Measurements from ENCODE around the gene SLC9C2.
"Not testable (repeated sequence)": the region's sequence is repeated elsewhere in the genome, so short reads cannot be mapped to it uniquely, and the experiment has no call there.

Gene SLC9C2

DNA sequence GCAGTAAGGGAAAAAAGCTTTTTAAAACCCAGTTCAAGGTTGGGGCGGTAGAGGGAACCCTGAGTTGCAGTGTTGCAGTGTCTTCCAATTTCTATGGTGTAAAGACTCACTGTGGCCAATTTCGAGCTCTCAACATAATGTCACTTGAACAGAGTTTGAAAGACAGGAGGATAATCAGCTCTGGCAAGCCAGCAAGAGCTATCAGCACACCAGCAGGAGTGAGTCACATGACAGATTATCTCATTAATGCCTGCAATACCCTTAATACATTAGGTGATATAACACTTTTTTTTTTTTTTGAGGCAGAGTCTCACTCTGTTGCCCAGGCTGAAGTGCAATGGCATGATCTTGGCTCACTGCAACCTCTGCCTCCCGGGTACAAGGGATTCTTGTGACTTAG, 22.8 kb downstream of the SLC9C2 start:
- DNase-seq (ENCODE audit: low spot score), result no peak

DNA sequence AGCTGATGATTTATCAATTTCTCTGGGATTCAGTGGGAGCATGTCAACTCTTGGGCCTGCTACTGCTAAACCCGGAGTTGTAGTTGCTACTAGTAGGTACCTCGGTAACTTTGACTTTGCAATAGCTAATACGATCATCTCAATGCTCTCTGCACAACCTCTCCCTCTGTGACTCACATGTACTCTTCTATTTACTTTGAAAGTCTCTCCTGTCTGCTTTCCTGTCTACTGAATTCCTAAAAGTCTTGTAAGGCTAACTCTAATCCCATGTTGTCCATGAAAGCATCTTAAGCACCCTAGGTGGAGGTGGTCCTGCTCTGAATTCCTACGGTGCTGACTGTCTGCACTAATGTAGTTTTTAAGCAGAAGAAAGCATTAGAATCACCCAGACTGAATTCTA, 29.3 kb downstream of the SLC9C2 start:
- DNase-seq (ENCODE audit: low spot score), result no peak

DNA sequence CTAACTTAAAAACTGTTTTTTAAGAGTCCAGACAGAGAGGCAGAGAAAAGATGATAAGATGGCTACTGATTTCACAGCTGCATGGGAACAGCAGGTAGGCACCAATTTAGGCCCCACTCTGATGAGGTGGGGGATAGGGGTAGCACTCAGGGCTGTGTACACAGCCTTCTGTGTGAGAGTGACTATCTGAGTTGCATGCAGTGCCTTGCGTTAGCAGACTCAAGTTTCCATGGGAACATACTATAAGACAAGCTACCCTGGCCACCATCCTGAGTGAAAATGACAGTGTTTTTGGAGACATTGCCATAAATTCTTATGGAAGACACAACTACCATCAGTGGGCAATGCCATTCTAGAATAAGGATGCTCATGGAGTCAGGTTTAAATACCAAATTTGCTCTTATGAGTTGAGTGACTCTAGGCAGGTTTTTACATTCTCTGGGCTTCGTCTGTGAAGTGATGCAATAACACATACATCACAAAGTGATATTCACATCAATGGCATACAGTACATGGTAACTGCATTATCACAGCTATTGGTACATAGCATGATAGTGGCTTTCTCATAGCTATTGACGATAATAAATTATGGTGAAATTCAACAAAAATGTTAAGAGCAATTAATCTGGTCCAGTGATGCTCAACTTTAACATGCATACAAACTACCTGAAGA, 30.5 kb downstream of the SLC9C2 start:
- no peak for DNase-seq (ENCODE audit: low spot score)

DNA sequence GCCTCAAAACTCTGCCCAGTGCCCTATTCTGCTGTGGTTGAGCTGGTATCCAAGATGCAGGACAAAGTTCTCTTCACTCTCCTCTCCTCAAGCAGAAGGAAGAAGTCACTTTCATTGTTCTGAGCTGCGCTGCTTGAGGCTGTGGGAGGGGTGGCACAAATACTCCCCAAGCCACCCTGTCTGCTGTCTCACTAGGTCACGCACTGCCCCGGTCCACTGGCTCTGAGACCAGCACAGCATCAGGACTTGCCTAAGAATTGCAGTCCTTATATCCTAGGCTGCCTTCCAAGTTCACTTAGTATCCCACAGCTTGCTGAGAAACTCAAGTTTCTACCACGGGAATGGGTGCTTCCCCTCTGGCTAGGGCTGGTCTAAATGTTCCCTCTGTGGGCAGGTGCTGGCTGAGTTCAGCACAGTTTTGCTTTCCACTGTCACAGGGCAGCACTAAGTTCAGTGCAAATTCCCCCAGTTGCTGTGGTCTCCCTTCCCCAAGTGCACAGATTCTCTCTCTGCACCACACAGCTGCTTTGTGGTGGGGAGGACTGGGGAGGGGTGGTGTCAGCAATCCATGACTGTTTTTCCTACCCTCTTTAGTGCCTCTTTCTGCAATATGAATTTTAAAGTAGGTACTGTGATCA, 32.4 kb downstream of the SLC9C2 start:
- DNase-seq (ENCODE audit: low spot score), result no peak

DNA sequence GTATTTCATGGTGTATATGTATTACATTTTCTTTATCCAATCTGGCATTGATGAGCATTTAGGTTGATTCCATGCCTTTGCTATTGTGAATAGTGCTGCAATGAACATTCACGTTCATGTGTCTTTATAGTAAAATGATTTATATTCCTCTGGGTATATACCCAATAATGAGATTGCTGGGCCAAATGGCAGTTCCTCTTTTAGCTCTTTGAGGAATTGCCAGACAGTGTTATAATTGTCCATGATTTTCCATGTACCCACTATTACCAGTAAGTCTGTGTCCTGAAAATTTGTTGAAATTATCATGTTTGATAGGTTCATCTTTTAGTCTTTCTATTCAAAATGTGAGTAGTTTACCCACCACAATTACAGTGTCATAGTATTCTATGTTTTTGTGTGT, 34.4 kb downstream of the SLC9C2 start:
- no peak for DNase-seq (ENCODE audit: low spot score)

DNA sequence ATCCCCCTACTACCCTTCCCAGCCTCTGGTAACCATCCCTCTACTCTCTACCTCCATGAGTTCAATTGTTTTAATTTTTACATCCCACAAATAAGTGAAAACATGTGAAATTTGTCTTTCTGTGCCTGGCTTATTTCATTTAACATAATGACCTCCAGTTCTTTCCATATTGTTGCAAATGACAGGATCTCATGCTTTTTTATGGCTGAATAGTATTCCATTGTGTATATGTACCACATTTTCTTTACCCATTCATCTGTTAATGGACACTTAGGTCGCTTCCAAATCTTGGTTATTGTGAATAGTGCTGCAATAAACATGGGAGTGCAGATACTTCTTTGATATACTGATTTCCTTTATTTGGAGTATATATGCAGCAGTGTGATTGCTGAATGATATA, 39.0 kb downstream of the SLC9C2 start:
- not testable (repeated sequence) for DNase-seq (ENCODE audit: low spot score)

DNA sequence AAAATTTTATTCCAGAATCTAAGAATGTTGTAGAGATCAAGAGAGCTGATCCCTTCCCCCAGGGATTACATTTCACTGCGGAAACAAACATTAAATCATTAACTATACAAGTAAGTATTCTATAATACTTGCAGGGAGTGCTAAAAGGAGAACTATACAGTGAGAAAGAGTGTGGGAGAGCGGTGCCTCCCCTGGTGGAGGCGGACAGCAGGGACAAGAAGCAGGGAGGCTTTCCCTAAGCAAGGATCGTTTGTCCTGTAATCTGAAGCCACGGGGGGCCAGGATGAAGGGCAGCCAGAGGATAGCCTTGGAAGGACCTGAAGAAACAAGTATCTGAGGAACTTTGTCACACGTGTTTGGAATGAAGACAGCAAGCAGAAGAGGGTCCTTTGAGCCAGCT, 40.1 kb downstream of the SLC9C2 start:
- no peak for DNase-seq (ENCODE audit: low spot score)

DNA sequence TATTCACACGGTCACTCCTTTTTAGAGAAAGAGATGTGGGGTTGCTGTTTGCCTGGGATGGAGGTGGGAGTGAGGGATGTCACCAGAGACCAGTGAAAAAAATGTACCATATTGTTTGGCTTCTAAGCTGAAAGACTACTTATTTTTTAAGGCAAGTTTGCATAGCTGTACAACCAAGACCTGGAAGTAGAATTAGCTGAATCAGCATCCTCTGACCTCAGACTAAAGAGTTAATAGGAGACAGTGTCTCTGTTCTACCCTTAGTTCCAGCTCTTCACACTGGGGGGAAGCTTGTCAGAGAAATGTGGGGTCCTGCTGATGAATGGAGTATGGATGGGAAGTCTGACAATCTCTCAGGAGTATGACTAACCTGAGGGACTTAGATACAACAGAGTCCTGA, 41.6 kb downstream of the SLC9C2 start:
- no peak for DNase-seq (ENCODE audit: low spot score)

DNA sequence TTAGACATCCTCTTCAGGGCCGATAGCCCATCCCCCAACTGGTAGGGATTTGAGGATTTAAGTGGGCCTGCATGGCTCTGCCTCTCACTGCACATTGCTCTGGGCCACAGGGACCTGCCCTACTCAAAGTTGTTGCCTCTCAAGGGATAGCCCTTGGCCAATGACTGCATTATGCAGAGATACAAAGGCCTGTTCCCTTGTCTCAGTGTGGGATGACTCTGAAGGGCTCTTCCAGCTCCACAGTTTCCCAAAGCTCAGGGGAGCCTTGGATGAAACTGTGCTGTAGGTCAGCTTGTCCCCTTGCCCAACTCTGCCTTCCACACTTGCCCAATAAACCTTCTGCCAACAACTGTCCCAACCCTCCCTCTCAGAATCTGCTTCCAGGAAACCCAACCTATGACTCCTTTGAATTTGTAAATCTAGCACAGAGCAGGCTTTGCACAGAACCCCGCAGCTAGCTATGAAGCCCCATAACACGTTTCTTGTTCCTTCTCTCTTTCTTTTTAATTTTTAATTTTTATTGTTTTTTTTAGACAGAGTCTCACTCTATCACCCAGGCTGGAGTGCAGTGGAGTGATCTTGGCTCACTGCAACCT, 42.5 kb downstream of the SLC9C2 start:
- DNase-seq (ENCODE audit: low spot score), result no peak

DNA sequence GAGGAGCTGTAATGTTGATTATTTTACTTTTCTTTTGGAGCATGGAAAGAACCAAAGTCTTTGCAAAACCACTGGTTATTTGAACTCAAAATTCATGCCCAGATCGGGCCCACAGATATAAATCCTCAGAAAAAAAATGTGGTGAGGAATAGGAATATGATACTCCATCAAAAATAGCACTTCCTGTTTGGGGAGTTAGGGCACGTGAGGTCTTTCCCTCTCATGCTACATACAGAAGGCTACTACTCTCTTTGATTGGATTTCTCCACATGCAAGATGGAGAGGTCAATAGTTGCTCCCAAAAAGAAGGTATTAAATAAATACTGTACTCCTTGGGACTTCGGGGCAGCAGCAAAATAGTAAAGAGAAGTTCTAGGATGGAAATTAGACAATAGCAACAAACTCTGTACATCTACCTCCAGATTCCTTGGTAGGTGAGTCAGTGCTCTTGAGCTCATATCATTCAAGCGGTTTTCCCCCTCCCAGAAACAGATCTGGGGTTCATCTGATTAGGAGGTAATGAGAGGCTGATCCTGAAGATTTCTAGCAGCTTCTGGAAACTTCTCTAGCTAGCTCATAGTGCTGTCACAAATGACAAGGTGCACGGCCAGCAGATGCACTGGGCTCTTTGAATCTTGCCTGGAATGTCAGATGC, 47.1 kb downstream of the SLC9C2 start:
- DNase-seq (ENCODE audit: low spot score), result no peak

DNA sequence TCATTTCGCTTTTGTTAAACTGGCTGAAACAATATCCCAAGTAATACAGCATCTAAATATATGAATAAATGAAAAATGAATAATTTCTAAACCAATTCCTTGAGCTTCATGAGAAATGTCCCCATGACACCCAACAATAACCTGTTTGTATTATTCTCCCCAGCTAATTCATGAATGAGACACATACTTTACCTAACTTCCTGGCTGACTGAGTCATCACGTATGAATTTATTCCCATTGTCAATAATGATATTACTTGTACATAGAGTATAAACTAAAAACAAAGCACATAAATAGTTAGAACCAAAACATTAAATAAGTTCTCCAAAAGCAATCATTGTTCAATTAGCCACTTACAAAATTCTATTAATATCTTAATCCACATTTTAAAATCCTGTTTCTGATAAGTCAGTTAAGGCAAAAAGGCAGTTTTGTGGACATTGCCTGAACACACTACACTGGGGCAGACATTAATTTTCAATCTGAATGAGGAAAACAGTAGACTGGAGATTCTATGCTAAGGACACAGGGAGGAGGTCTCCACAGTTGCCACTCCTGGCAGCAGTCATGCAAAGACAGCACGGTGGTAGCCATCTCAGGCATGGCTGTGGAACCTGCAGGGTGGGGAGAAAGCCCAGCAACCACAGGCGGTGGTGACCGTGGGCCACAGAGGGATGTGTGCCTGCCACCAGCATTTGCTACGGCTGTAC, 48.2 kb downstream of the SLC9C2 start:
- peak; percentile 56 for DNase-seq (ENCODE audit: low spot score)

DNA sequence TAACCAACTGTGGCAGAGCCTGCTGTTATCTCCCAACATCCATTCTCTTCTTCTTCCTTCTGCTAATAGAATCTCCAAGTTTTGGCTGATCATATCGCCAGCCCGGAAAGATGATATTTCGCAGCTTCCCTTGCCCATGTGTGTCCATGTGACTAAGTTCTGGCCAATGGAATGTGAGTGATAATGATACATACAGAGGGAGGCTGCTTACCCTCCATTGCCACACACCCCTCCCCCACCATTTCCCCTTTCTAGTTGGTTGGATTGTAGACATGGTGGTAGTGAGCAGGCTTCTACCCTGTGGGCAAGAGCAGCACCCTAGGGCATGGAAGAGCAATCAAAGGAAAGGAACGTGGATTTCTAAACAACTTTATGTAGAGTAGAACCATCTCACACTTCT, 48.8 kb downstream of the SLC9C2 start:
- DNase-seq (ENCODE audit: low spot score), result no peak

DNA sequence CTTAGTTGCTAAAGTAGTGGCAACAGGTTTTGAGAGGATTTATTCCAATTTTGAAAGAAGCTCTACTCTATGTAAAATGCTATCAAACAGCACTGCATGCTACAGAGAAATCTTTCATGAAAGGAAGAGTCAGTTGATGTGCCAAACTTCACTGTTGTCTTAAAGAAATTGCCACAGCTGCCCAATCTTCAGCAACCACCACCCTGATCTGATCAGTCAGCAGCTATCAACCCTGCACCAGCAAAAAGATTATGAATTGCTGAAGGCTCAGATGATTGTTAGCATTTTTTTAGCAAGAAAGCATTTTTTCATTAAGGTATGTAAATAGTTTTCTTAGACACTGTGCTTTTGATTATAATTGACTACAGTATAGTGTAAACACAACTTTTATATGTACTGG, 49.6 kb downstream of the SLC9C2 start:
- no peak for DNase-seq (ENCODE audit: low spot score)

DNA sequence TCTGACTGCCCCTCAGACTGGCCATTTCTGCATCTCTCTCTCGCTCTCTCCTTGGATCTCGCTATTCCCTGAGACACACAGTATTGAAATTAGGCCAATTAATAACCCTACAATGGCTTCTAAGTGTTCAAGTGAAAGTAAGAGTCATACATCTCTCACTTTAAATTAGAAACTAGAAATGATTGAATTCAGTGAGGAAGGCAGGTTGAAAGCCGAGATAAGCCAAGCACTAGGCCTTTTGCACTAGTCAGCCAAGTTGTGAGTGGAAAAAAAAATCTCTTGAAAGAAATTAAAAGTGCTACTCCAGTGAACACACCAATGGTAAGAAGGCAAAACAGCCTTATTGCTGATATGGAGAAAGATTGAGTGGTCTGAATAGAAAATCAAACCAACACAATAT, 51.2 kb downstream of the SLC9C2 start:
- no peak for DNase-seq (ENCODE audit: low spot score)

DNA sequence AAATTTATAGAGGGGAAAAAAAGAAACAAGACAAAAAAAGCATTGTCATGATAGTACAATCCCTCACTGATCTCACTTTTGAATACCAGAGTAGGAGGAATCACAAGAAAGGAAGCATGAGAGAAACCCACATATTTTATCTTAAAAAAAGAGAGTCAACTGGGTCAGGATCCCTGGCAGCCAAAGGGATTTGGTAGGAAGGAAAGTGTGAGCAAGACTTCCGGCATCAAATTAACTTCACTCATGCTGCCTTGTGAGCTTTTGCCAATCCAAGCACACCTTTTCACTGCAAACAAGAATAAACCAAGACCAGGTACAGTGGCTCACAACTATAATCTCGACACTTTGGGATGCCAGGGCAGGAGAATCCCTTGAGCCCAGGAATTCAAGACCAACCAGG, 53.1 kb downstream of the SLC9C2 start:
- DNase-seq (ENCODE audit: low spot score), result no peak

DNA sequence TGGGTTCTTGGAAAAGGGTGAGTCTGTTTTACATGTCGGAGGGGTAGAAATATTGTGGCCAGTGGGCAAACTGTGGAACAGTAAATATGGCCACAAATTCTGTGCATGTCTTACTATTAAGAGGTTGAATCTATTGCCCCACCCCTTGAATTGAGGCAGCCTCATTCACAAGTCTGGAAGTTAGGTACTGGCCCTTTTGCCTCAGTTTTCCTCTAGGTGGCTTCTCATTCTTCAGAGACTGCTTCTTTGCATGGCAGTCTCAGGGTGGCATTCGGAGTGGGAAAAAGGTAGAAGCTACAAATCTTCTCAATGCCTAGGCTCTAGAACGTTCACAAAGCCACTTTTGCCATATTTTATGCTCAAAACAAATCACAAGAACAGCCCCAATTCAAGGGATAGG, 57.2 kb downstream of the SLC9C2 start:
- no peak for DNase-seq (ENCODE audit: low spot score)

DNA sequence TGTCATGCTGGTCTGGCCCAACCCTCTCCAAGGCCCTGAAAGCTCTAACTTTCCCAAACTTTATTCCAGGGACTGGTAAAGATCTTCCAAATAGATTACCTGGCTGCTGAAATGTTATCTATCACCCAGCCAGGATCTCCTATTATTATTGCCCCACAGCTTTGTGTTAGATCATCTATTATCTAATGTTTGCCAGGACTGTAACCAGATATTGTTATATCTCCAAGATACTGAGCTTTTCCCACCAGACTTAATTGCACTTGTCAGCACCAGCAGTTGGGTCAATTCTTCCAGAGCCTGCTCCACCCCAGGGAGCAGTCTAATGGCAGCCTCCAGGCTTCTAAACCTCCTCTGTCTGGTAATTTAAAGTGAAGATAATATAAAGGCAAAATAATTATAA, 66.6 kb downstream of the SLC9C2 start:
- DNase-seq (ENCODE audit: low spot score), result no peak

DNA sequence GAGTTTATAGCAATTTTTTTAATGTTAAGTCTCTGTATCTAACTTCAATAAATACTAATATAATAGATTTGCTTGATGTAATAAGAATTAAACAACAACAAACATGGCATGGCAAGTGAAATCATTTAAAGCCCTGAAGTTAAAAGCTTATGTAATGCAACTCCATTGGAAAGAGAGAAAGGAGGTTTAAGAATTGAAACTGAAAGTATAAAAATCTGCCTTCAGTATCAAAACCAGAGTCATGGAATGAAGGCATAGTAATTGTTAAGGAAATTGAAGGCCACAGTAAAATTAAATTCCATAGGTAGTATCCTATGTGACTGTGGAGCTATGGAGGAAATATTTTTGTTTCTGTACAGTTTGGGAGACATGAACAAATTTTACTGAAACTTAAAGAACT, 70.6 kb downstream of the SLC9C2 start:
- no peak for DNase-seq (ENCODE audit: low spot score)

DNA sequence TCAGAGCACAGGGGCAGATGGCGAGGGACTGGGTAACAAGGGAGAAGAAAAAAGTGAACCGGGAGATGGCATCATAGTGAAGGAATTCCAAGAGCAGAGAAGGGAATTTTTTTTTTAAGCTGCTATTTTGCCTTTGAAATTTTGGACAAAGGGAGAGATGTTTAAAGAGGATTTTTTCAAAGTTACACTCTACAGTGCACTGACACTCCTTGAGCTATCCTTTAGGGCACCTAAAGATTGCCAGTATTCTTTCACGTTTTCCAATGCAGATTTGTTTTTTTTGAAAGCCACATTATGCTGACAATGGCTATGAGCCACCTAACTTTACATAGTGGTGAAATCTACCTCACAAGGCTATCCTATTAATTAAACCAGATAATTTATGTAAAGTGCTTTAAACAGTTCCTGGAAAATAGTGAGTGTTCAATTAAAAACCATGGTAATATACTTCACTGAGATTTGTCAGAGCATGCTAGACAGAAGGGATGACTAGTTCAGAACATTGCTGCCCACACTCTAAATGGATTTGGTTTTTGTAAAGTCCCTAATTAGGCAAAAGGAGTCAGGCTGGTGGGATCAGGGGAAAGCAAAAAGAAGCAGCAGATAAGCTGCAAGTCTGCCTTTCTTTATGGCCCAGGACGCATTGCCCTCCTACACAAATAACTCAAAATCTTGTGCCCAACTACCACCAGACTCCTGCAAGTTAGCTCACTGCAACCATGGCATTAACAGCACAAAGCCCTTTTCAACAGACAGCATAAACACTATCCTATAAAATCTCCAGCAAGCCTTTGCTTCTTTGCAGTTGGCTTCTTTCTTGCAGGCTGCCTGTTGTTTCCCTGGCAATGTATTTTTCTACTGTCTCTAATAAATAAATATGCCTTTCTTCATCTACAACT, 71.8 kb downstream of the SLC9C2 start:
- DNase-seq (ENCODE audit: low spot score), result no peak

DNA sequence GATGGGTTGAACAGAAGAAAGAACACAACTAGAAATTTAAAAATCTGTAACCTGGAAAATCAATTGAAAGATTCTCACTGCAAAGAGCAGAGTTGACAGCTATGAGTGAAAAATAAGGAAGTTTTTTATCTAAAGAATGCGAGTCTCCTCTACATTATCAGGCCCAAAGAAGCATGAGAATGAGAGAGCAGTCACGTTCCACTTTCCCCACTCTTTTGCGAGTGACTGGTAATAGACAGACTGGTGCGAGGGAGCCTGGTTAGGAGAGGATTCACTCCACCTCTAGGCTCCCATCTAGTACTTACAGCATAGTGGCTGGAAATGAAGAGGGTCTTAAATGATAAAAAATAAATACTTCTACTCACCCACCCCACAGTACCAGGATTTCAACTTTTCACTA, 73.8 kb downstream of the SLC9C2 start:
- DNase-seq (ENCODE audit: low spot score), result no peak

DNA sequence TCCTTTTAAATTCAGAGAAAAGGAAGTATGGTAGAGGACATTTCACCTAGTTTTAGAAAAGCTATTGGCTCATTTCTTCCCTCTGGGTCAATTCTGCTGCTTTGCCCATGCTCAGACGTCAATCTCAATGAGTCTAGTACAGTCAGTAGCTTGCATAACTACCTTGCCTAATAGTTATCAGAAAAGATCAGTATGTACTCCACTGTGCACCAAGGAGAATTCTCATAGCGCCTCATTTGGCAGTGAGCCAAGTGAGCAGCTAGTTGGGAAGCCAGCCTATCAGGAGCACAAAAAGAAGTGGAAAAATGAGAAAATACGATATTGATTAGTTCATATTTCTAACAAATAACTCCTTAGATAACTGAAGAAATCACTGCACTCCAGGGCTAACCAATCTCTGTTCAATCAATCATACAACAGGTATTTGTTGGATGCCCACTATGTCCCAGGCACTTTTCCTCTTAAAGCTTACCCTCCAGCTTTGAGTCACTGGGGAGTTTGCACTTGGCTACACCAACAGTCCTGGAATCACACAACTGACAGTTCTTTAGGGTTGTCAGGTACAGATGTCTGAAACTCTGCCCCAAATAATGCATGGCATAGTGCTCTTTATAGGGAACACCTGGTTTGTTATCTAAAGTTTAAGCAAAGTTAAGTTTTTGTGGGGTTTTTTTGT, 75.6 kb downstream of the SLC9C2 start:
- DNase-seq (ENCODE audit: low spot score), result no peak
